ENCODE measurements around the gene RALGPS2. TPM values are rescaled to one million over a fixed set of nuclear protein-coding genes. Genes with fewer than 3 reads are reported as not detected.

The RALGPS2 gene
- total RNA-seq, 1 experiment from 2014 or later: 19.3 TPM

- intact Hi-C loops (cut with micrococcal nuclease): no loop called here
- H3K36me3 ChIP-seq (ENCODE audit: low read depth, low read length): no peaks in the 10 kb centered on the region
These were observed 42.6 kb upstream of the RALGPS2 start for GRCh38 chr1:178682429-178682828.

GRCh38 chr1:178682886-178683285, 42.2 kb upstream of the RALGPS2 start:
- H3F3A ChIP-seq (ENCODE audit: low read length, unreplicated experiment): peaks cover 3% of the 10 kb centered on the region
- no peaks in the 10 kb centered on the region for H3K79me2 ChIP-seq (ENCODE audit: low read length)
- H3K36me3 ChIP-seq (ENCODE audit: low read depth, low read length): no peaks in the 10 kb centered on the region
- no peak overlapping the region for H3K27ac ChIP-seq (ENCODE audit: low read length)
- DNase-seq (no peak), ATAC-seq (no peak)
- H3K4me1 ChIP-seq (ENCODE audit: insufficient read depth, low read length): peaks cover 47% of the 10 kb centered on the region
- no peak overlapping the region for H3K9ac ChIP-seq (ENCODE audit: low read length)
- intact Hi-C loops (cut with micrococcal nuclease): no loop called here
- POLR2A ChIA-PET (ENCODE audit: unreplicated experiment): no interaction called here
- TF ChIP-seq EZH2phosphoT487 (IDR thresholded peaks at IDR 0.05; ENCODE audit: borderline replicate concordance, low read length): no peak
- no peak for TF ChIP-seq EZH2 (IDR thresholded peaks at IDR 0.05; ENCODE audit: low read length, unreplicated experiment)
- no peak for TF ChIP-seq CTCF (conservative IDR thresholded peaks at IDR 0.05; ENCODE audit: low read depth, low read length)
- H2AFZ ChIP-seq (ENCODE audit: low read length): no peak overlapping the region
- CTCF ChIA-PET: no interaction called here
- H3K27me3 ChIP-seq (ENCODE audit: low read length): no peaks in the 10 kb centered on the region
- H3K9me3 ChIP-seq (ENCODE audit: low read length): no peaks in the 10 kb centered on the region
- no peaks in the 10 kb centered on the region for H4K20me1 ChIP-seq (ENCODE audit: low read length)
- H3K9me2 ChIP-seq (replicated peaks; ENCODE audit: low read length): no peaks in the 10 kb centered on the region
- no peak overlapping the region for H3K4me2 ChIP-seq (ENCODE audit: low read length)
- H3K4me3 ChIP-seq (ENCODE audit: low read length): no peak overlapping the region
- no TSS peak for BruUV-seq (replicated peaks)

More at GRCh38 chr1:178682429-178682828, 42.6 kb upstream of the RALGPS2 start:
- Histone ChIP-seq H3K9me2 (replicated peaks; ENCODE audit: low read length) (no peaks in the 10 kb centered on the region), H3K9me3 (ENCODE audit: low read length) (no peaks in the 10 kb centered on the region), H4K20me1 (ENCODE audit: low read length) (no peaks in the 10 kb centered on the region), H3K4me2 (ENCODE audit: low read length) (no peak overlapping the region), H3K79me2 (ENCODE audit: low read length) (no peaks in the 10 kb centered on the region), H2AFZ (ENCODE audit: low read length) (no peak overlapping the region), H3K4me3 (ENCODE audit: low read length) (no peak overlapping the region), H3K27ac (ENCODE audit: low read length) (no peak overlapping the region), H3K4me1 (ENCODE audit: insufficient read depth, low read length) (peaks cover 47% of the 10 kb centered on the region), H3K9ac (ENCODE audit: low read length) (no peak overlapping the region), H3K27me3 (ENCODE audit: low read length) (no peaks in the 10 kb centered on the region), H3F3A (ENCODE audit: low read length, unreplicated experiment) (peaks cover 3% of the 10 kb centered on the region)
- ChIA-PET POLR2A (ENCODE audit: unreplicated experiment) (no interaction called here), CTCF (no interaction called here)
- peak; percentile 17 for DNase-seq
- peak; percentile 8; the same call in 1 of the 2 replicates for ATAC-seq
- BruUV-seq (replicated peaks): no TSS peak
- TF ChIP-seq EZH2phosphoT487 (IDR thresholded peaks at IDR 0.05; ENCODE audit: borderline replicate concordance, low read length): no peak
- TF ChIP-seq EZH2 (IDR thresholded peaks at IDR 0.05; ENCODE audit: low read length, unreplicated experiment): no peak
- TF ChIP-seq CTCF (conservative IDR thresholded peaks at IDR 0.05; ENCODE audit: low read depth, low read length): no peak

GRCh38 chr1:178683291-178683690, 41.8 kb upstream of the RALGPS2 start:
- H3K27ac ChIP-seq (ENCODE audit: low read length): no peak overlapping the region
- no peaks in the 10 kb centered on the region for H3K79me2 ChIP-seq (ENCODE audit: low read length)
- H3K4me3 ChIP-seq (ENCODE audit: low read length): no peak overlapping the region
- POLR2A ChIA-PET (ENCODE audit: unreplicated experiment): no interaction called here
- peaks cover 3% of the 10 kb centered on the region for H3F3A ChIP-seq (ENCODE audit: low read length, unreplicated experiment)
- no peaks in the 10 kb centered on the region for H3K36me3 ChIP-seq (ENCODE audit: low read depth, low read length)
- no peak for ATAC-seq
- no peaks in the 10 kb centered on the region for H3K27me3 ChIP-seq (ENCODE audit: low read length)
- no peaks in the 10 kb centered on the region for H4K20me1 ChIP-seq (ENCODE audit: low read length)
- H3K9me2 ChIP-seq (replicated peaks; ENCODE audit: low read length): no peaks in the 10 kb centered on the region
- TF ChIP-seq EZH2phosphoT487 (IDR thresholded peaks at IDR 0.05; ENCODE audit: borderline replicate concordance, low read length) (no peak), CTCF (conservative IDR thresholded peaks at IDR 0.05; ENCODE audit: low read depth, low read length) (no peak), EZH2 (IDR thresholded peaks at IDR 0.05; ENCODE audit: low read length, unreplicated experiment) (no peak)
- no peaks in the 10 kb centered on the region for H3K9me3 ChIP-seq (ENCODE audit: low read length)
- no peak overlapping the region for H3K9ac ChIP-seq (ENCODE audit: low read length)
- H2AFZ ChIP-seq (ENCODE audit: low read length): no peak overlapping the region
- CTCF ChIA-PET: no interaction called here
- DNase-seq: no peak
- no peak overlapping the region for H3K4me2 ChIP-seq (ENCODE audit: low read length)
- no TSS peak for BruUV-seq (replicated peaks)
- intact Hi-C loops (cut with micrococcal nuclease): no loop called here
- peaks cover 47% of the 10 kb centered on the region for H3K4me1 ChIP-seq (ENCODE audit: insufficient read depth, low read length)

Measured in PC-3 (cell line).